HEK293T (cell line): Measurements from ENCODE around the gene GADD45G.

Experiments
- CTCF ChIA-PET: fragments of 350-600 bp; formaldehyde crosslinking; extraction: SDS; loops from one replicate; lab custom pipeline; 2021; ENCODE audit warnings: antibody characterized with exemption, inconsistent platforms; lab: Yijun Ruan, JAX
- POLR2A ChIA-PET: fragments of 350-600 bp; formaldehyde crosslinking; extraction: SDS; loops from one replicate; lab custom pipeline; 2020; ENCODE audit warnings: antibody characterized with exemption, inconsistent platforms; lab: Yijun Ruan, JAX
- DNase-seq: peaks from one replicate; pipeline ENCODE4 v3.0.0; 2012; ENCODE audit warnings: mixed read lengths; ENCODE audit errors: extremely low spot score
- ARNT ChIP-seq: fragments of 450-650 bp; IDR thresholded peaks from 2 replicates; pipeline ENCODE4 v1.6.1; 2017; ENCODE audit warnings: mild to moderate bottlenecking
- BHLHE40 ChIP-seq: fragments of 450-650 bp; IDR thresholded peaks from 2 replicates; pipeline ENCODE4 v1.6.1; 2016; ENCODE audit warnings: mild to moderate bottlenecking, moderate library complexity, borderline replicate concordance
- CTBP1 ChIP-seq: fragments of 450-650 bp; IDR thresholded peaks from 2 replicates; pipeline ENCODE4 v1.6.1; 2016; ENCODE audit warnings: borderline replicate concordance
- ELF4 ChIP-seq: fragments of 450-650 bp; IDR thresholded peaks from 2 replicates; pipeline ENCODE4 v1.6.1; 2017; ENCODE audit warnings: antibody characterized with exemption
- FOXA1 ChIP-seq: fragments of 450-650 bp; IDR thresholded peaks from 2 replicates; pipeline ENCODE4 v1.6.1; 2016; ENCODE audit warnings: mild to moderate bottlenecking
- FOXK2 ChIP-seq: fragments of 450-650 bp; IDR thresholded peaks from 2 replicates; pipeline ENCODE4 v1.6.1; 2016; ENCODE audit warnings: mild to moderate bottlenecking
- FOXM1 ChIP-seq: fragments of 450-650 bp; IDR thresholded peaks from 2 replicates; pipeline ENCODE4 v1.6.1; 2017; ENCODE audit warnings: mild to moderate bottlenecking, borderline replicate concordance
- HDGF ChIP-seq: fragments of 450-650 bp; IDR thresholded peaks from 2 replicates; pipeline ENCODE4 v1.6.1; 2017; ENCODE audit warnings: antibody characterized with exemption, borderline replicate concordance
- L3MBTL2 ChIP-seq: fragments of 450-650 bp; conservative IDR thresholded peaks from 2 replicates; pipeline ENCODE4 v1.6.1; 2016; ENCODE audit warnings: mild to moderate bottlenecking
- LEF1 ChIP-seq: fragments of 450-650 bp; IDR thresholded peaks from 2 replicates; pipeline ENCODE4 v1.6.1; 2017; ENCODE audit warnings: mild to moderate bottlenecking, borderline replicate concordance
- NFRKB ChIP-seq: fragments of 450-650 bp; IDR thresholded peaks from 2 replicates; pipeline ENCODE4 v1.6.1; 2016; ENCODE audit warnings: mild to moderate bottlenecking, moderate library complexity
- PKNOX1 ChIP-seq: fragments of 450-650 bp; IDR thresholded peaks from 2 replicates; pipeline ENCODE4 v1.6.1; 2016
- SP1 ChIP-seq: fragments of 450-650 bp; IDR thresholded peaks from 2 replicates; pipeline ENCODE4 v1.6.1; 2017
- SUZ12 ChIP-seq: fragments of 450-650 bp; IDR thresholded peaks from 2 replicates; pipeline ENCODE4 v1.6.1; 2016; ENCODE audit warnings: mild to moderate bottlenecking
- TARDBP ChIP-seq: fragments of 450-650 bp; IDR thresholded peaks from 2 replicates; pipeline ENCODE4 v1.6.1; 2016
- ZNF384 ChIP-seq: fragments of 450-650 bp; IDR thresholded peaks from 2 replicates; pipeline ENCODE4 v1.6.1; 2016

Gene GADD45G

GRCh38 chr9:89576404-89576839, 28.4 kb upstream of the GADD45G start:
- ChIA-PET POLR2A (no interaction called here), CTCF (interaction anchor here (0.5 to 2.2 kb wide), 3 partner anchors 12 to 36 kb away, joined by 3 to 7 read pairs (median 3); no protein-coding TSS in a partner anchor)
- TF ChIP-seq ZNF384 (no peak), FOXM1 (no peak), ELF4 (no peak), HDGF (no peak), LEF1 (no peak), ARNT (no peak), PKNOX1 (no peak), SUZ12 (no peak), BHLHE40 (no peak), SP1 (no peak), FOXK2 (no peak), FOXA1 (no peak), CTBP1 (no peak), TARDBP (no peak), NFRKB (no peak), L3MBTL2 (no peak)
- no peak for DNase-seq

GRCh38 chr9:89577363-89577762, 27.4 kb upstream of the GADD45G start:
- TF ChIP-seq HDGF (no peak), ZNF384 (no peak), BHLHE40 (no peak), L3MBTL2 (no peak), ARNT (no peak), FOXA1 (no peak), SUZ12 (no peak), NFRKB (no peak), FOXK2 (no peak)
- no peak for DNase-seq
- POLR2A ChIA-PET, result no interaction called here
- CTCF ChIA-PET, result interaction anchor here (0.7 to 0.9 kb wide), 3 partner anchors 20 to 522 kb away, joined by 3 to 4 read pairs (median 4); no protein-coding TSS in a partner anchor

- TF ChIP-seq LEF1 (no peak), PKNOX1 (no peak), ZNF384 (no peak), L3MBTL2 (no peak), FOXA1 (no peak), ELF4 (no peak), CTBP1 (no peak), FOXK2 (no peak), BHLHE40 (no peak), SP1 (no peak), NFRKB (no peak), FOXM1 (no peak), TARDBP (no peak), SUZ12 (no peak), HDGF (no peak), ARNT (no peak)
- no peak for DNase-seq
- CTCF ChIA-PET, result no interaction called here
- POLR2A ChIA-PET, result no interaction called here
Observed at GRCh38 chr9:89579741-89580385, 24.9 kb upstream of the GADD45G start.

- DNase-seq, result no peak
- ChIA-PET POLR2A (no interaction called here), CTCF (no interaction called here)
- TF ChIP-seq NFRKB (no peak), LEF1 (no peak), FOXA1 (no peak), TARDBP (no peak), BHLHE40 (no peak), HDGF (no peak), SP1 (no peak), FOXK2 (no peak), ARNT (no peak), PKNOX1 (no peak), L3MBTL2 (no peak), SUZ12 (no peak), ZNF384 (no peak), FOXM1 (no peak), CTBP1 (no peak), ELF4 (no peak)
Observed at GRCh38 chr9:89586311-89586710, 18.5 kb upstream of the GADD45G start.

GRCh38 chr9:89588271-89588879, 16.4 kb upstream of the GADD45G start:
- no peak for DNase-seq
- ChIA-PET POLR2A (no interaction called here), CTCF (no interaction called here)
- TF ChIP-seq FOXK2, result no peak
- TF ChIP-seq CTBP1, result no peak
- no peak for TF ChIP-seq SUZ12
- TF ChIP-seq LEF1, result no peak
- TF ChIP-seq ELF4, result no peak
- no peak for TF ChIP-seq FOXM1
- no peak for TF ChIP-seq BHLHE40
- TF ChIP-seq PKNOX1, result no peak
- TF ChIP-seq HDGF, result no peak
- TF ChIP-seq TARDBP, result no peak
- TF ChIP-seq SP1, result no peak
